Hematopoietic multipotent progenitor cell treated with erythropoietin and hydrocortisone succinate and interleukin-3 and kit ligand, for 15 days (in vitro differentiated cells): ENCODE measurements around the gene IFI44.

Experiments
- DNase-seq: peaks from one replicate; pipeline ENCODE4 v3.0.0-alpha.2; 2015; ENCODE audit warnings: low spot score

The IFI44 gene

GRCh38 chr1:78652019-78652560, 2.5 kb downstream of the IFI44 start:
- DNase-seq: no peak

GRCh38 chr1:78658901-78659300, 9.3 kb downstream of the IFI44 start:
- DNase-seq: no peak

DNA sequence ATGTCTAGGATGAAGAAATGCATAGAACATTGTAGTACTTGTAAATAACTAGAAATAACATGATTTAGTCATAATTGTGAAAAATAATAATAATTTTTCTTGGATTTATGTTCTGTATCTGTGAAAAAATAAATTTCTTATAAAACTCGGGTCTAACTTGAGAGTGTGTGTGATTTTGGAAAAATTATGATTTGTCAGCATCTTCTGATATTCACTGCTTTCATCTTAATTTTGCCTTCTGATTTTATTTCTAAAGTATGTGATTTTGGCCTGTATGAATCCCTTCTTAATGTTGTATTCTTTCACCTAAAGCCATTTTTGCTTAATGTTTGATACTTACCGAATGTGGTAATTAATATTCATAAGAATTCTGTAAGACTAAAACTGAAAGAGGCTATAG, 14.3 kb downstream of the IFI44 start:
- DNase-seq: no peak

GRCh38 chr1:78664763-78665162, 15.1 kb downstream of the IFI44 start:
- DNase-seq: no peak

- DNase-seq: no peak
These were observed 16.2 kb downstream of the IFI44 start for GRCh38 chr1:78665809-78666208.

DNA sequence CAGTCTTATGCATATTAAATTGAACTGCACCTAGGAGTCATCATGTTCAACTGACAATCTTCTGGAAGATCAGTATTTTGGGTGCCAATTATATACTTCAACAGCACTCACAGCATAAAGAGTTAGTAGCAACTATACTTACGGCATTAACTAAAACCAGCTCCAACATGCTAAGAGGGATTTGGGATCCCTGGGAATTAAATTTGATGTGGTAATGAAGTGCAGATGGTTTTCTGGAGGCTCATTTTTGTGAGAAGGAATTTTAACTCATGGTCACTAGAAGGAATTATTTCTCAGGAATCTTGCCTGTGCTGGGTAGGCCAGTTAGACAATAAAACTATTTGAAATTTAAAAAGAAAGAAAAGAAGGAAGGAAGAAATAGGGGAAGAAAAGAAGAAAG, 18.3 kb downstream of the IFI44 start:
- DNase-seq: no peak

GRCh38 chr1:78668427-78668826, 18.8 kb downstream of the IFI44 start:
- DNase-seq: no peak

- no peak for DNase-seq
These were observed 22.8 kb downstream of the IFI44 start for GRCh38 chr1:78672428-78672827.

DNA sequence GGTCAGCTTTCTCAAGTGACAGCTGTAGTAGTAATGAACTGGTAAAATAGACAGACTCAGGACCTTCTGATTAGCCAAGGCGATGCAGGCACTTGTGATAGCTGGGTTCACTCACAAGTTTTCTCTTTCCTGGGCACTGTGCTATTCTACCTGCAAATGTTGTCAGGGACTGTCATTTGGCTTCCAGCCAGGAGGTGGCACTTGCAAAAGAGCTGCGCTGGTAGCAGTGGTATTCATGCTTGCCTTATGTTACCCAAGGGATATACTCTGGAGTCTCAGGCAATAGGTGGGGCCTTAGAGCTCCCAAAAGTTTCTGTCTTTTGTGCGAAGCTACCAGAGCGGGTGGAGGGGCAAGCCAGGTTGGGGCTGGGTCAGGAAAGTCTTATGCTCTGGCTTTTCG, 23.5 kb downstream of the IFI44 start:
- no peak for DNase-seq

GRCh38 chr1:78676347-78676982, 26.8 kb downstream of the IFI44 start:
- peak; percentile 54 for DNase-seq

GRCh38 chr1:78676993-78677392, 27.4 kb downstream of the IFI44 start:
- no peak for DNase-seq

DNA sequence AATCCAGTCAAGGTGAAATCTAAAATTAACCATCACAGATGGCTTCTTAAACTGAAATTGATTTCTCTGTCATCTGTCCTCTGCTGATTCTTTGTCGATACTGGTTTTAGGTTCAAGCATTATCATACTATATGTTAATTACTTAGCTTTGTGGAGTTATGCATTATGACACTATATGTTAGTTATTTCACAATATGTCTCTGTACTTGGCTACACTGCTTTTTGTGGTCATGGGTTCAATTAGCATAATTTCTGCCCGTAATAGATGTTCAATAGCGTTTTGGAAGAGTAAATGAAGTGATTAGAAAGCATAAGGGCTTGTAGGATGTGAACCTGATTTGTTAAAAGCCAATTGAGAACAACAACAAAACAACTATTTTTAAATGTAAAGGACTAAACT, 28.2 kb downstream of the IFI44 start:
- DNase-seq: no peak

- DNase-seq: no peak
These were observed 28.7 kb downstream of the IFI44 start for GRCh38 chr1:78678324-78678723.

GRCh38 chr1:78681265-78681664, 31.6 kb downstream of the IFI44 start:
- DNase-seq: no peak

- no peak for DNase-seq
These were observed 32.9 kb downstream of the IFI44 start for GRCh38 chr1:78682496-78682895.

- no peak for DNase-seq
These were observed 33.4 kb downstream of the IFI44 start for GRCh38 chr1:78683079-78683478.

DNA sequence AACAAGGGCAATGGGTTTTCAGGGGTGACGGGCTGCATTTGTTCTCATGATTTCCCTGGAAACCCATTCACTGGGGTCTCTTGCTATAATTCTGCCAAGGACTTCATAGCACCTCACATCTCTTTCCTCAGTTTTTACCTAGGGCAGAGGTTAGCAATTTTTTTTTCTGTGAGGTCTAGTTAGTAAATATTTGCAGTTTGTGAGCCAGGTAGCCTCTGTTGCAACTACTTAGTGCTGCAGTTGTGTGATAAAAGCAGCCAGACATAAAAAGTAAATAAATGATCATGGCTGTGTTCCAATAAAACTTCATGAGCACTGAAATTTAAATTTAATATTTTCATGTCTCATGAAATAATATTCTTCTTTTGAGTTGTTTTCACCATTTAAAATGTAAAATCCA, 37.7 kb downstream of the IFI44 start:
- no peak for DNase-seq

DNA sequence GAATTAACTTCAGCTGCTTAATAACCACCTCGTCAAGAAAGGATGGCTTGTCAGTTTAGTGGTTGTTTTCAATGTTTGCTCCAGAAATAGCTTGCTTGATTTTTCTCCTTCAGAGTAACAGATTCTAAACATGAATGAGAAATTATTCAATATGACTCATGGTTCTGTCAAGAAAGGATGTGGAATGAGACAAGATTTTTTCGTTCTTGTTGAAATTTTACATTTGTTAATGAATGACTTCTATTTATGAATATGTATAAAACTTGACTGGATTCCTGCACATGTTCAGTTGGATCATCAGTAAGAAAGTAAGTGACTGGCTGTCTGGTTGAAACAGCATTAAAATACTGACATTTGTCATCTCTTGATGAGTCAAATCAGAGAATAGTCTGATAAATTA, 38.3 kb downstream of the IFI44 start:
- DNase-seq: no peak

DNA sequence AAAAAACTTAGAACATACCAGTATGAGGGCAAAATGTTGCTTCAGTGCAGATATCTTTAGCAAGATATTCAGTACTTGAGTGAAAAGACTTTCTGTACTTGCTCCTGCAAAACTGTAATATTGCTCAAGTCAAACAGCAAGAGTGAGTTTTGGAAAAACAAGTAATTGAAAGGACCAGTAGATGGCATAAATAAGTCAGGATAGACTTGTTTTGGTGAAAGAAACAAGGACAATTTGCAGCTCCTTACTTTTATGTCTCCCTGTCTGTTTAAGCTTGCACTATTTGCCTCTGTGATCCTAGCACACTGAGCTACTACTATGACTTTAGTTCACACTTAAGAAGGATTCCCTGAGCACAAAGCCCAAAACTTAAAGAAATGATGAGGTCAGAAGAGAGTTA, 39.1 kb downstream of the IFI44 start:
- no peak for DNase-seq

GRCh38 chr1:78690516-78690915, 40.9 kb downstream of the IFI44 start:
- no peak for DNase-seq

DNA sequence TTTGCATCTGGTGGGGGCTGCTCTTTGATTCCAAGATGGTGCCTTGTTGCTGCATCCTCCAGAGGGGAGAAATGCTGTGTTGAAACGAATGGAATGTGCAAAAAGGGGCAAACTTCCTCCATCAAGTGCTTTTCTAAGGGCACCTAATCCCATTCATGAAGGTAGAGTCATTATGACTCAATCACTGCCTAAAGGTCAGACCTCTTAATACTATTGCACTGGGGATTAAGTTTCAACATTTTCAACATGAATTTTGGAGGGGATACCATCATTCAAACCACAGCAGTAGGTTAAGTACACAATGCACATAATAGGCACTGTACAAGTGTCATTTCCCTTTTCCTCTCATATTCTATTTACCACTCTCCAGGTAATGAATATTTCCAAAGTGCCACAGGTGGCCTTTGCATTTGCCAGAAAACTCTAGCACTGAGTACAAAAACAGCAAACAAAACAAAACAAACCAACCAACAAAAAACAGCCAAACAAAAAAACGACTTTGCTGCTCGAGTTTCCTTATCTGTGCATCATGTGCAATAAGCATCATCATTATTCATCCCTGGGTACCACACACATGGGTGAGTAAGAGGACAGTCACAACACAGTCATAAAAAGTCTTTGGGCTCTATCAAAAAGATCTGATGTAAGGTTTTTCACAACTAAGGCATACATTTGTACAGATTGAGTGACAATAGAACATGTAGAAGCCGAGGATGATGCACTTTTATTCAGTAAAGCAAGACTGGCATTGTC, 42.5 kb downstream of the IFI44 start:
- no peak for DNase-seq

DNA sequence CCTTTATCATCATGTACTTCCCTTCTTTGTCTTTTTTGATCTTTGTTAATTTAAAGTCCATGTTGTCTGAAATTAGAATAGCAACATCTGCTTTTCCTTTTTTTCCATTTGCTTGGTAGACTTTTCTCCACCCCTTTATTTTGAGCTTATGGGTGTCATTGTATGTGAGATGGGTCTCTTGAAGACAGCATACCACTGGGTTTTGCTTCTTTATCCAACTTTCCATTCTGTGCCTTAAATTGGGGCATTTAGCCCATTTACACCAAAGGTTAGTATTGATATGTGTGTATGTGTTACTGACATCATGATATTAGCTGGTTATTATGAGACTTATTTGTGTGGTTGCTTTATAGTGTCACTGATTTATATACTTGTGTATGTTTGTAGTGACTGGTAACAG, 50.2 kb downstream of the IFI44 start:
- DNase-seq: no peak

DNA sequence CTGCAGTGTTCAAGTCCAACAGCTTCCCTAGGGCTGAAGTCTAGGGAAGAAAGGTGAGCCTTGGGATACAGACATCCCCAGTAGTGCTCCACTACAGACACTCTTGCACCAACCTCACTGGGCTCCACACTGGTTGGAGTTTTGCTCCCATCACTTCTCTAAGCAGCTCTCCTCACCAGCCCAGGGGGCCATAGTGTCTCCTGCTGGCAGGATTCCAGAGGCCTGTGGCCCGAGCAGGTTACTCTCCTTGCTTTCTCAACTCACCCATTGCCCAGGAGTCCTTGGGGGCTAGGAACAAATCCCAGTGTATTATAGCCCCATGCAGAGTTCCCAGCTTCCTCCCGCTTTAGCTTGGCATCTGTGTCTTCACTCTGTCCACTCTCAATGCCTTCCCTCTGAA, 52.8 kb downstream of the IFI44 start:
- DNase-seq: no peak

DNA sequence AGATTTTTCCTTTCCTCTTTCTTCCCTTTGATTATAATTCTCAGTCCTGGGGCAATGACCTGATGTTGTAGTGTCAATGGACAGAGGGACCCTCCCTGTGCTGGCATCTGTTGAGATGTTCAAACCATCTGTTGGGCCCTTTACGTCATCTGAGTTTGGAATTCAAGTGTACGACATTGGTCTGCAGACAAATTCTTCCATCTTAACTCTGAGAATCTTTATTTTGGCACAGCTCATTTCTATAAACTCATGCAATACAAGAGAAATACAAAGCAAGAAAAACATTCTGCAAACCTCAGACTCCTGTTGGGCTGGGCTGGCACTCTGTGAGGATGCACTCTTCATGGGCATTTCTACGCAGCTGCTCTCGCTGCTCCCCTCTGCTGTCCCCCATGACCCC, 54.2 kb downstream of the IFI44 start:
- DNase-seq: no peak
